Activated CD4-positive, CD25-positive, alpha-beta regulatory T cell treated with anti-CD3 and anti-CD28 coated beads, Interleukin-2, amount 50 U/mL, for 16 hours (primary cell): Measurements from ENCODE around the gene KIF1C.
"Not testable (repeated sequence)": the region's sequence is repeated elsewhere in the genome, so short reads cannot be mapped to it uniquely, and the experiment has no call there.

ENCODE experiments used
- DNase-seq: peaks from one replicate; pipeline ENCODE4 v3.0.0-alpha.2; 2020; ENCODE audit warnings: low read depth, low spot score

KIF1C gene

GRCh38 chr17:5043524-5043923 is 45.8 kb downstream of the KIF1C start:
- no peak for DNase-seq

DNA sequence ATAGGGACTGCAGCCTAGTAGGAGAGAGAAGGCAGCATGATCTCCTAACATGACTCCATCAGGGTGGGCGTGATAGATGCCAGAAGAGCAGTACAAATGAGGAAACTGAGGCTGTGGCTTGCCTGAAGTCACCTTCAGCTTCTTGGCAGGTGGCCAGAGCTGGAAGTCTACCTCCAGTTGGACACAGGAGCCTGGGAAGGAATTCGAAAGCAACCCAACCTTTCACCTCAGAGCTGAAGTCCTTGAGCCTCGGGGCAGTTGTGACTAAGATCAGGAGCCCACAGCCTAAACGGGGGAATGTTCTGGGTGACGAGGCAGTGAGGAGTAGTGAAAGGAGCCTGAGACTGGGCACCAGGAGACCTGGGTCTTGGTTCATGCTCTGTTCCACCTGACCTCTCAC is 46.9 kb downstream of the KIF1C start:
- no peak for DNase-seq

DNA sequence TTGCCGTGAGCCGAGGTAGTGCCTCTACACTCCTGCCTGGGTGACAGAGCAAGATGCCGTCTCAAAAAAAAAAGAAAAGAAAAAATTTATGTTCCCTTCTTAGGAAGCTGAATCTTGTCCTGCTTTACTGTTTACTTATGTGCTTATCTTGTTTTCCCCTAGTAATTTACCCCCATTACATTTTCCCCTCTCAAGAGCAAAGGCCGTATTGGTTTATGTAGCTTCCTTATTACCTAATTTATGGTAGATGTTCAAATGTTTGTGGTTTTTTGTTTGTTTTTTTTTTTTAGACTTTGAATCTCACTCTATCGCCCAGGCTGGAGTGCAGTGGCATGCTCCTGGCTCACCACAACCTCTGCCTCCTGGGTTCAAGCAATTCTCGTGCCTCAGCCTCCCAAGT is 47.7 kb downstream of the KIF1C start:
- no peak for DNase-seq

- DNase-seq = no peak
Observed at GRCh38 chr17:5047446-5047845, 49.7 kb downstream of the KIF1C start.

GRCh38 chr17:5049314-5049841 is 51.6 kb downstream of the KIF1C start:
- no peak for DNase-seq

DNA sequence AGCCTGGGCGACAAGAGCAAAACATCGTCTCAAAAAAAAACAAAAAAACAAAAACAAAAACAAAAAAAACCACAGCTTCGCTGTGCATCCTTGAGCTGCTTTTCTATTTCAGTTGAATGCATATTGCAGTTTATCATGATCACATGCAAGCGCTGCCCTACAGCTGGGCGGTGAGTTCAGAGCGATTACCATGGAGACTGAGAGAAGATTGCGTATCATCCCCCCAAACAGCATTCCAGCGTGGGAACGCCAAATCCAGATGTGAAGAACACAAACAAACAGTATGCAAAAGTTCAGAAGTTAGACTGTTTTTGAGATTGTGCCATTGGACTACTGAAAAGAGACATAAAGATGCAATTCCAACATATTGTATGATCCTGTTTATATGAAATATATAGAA is 52.5 kb downstream of the KIF1C start:
- no peak for DNase-seq

DNA sequence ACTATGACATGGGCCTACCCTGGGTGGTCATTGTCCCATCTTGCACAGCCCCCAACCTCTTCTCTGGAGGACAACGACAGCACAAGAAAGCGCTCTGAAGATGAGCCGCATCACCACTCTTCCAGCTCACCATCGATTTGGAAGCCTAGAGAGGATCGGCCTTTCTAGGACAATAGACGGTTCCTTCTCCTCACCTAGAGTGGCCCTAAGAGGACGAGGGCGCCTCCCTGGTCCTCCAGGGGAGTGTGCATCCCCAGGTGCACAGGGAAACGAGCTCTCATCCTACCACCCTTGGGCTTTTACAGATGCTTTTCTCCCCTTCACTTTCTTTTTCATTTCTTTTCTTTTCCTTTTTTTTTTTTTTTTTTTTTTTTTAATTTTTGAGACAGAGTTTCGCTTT is 57.8 kb downstream of the KIF1C start:
- no peak for DNase-seq

DNA sequence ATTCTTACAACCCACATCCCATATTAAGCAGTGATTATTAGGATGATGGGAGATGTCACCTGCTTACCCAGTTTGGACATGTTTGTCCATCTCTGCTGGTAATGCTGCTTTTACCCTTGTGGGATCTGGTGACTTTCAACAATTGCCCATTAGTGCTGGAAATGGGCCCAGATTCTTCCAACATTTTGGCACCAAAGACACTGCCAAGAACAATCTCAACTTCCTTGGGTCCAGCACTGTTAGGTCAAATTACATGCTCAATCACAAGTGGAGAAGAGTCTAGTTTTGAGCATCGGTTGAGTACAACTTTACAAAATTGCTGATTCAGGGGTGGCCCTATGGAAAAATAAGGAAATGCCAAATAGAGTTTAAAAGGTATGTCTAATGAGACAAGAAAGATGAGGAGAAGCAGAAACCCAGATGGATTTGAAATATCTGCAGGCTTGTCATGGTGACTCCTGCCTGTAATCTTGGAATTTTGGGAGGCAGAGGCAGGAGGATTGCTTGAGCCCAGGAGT is 67.5 kb downstream of the KIF1C start:
- DNase-seq = no peak

DNA sequence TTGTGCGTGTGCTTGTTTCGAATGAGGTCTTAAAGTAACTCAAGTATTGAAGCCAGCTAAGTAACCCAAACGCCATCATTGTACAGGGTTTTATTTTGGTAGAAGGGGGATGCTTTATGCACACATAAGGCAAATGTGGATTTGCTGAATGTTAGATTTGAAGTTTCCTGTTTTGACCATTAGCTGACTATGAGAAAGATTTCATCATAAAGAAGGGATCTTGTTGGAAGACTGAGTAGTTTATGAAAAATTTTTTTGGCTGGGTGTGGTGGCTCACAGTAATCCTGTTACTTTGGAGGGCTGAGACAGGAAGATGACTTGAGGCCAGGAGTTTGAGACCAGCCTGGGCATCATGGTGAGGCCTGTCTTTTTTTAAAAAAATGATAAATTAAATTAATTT is 70.5 kb downstream of the KIF1C start:
- no peak for DNase-seq

- no peak for DNase-seq
Observed at GRCh38 chr17:5069724-5070123, 72.0 kb downstream of the KIF1C start.

DNA sequence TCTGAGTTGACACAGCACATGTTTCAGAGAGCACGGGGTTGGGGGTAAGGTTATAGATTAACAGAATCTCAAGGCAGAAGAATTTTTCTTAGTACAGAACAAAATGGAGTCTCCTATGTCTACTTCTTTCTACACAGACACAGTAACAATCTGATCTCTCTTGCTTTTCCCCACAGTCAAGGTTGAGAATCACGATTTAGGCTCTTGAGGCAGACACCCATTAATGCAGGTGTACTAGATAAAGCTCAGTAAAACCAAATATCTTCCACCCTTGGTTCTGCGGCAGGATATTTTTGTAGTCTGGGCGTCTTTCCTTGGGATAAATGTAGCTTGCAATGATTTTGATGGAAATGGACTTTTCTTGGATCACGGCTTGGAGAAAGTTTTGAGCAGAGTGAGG is 77.7 kb downstream of the KIF1C start:
- not testable (repeated sequence) for DNase-seq

- not testable (repeated sequence) for DNase-seq
Observed at GRCh38 chr17:5077275-5077674, 79.5 kb downstream of the KIF1C start.

- DNase-seq = no peak
Observed at GRCh38 chr17:5077781-5078105, 80.0 kb downstream of the KIF1C start.
